IPS DF 19.7 (cell line): ENCODE results near the gene SOHLH2.

ENCODE experiments used
- DNase-seq: peaks from one replicate; pipeline ENCODE4 v3.0.0-alpha.2; 2013; ENCODE audit warnings: low read depth, low spot score

The SOHLH2 gene

DNA sequence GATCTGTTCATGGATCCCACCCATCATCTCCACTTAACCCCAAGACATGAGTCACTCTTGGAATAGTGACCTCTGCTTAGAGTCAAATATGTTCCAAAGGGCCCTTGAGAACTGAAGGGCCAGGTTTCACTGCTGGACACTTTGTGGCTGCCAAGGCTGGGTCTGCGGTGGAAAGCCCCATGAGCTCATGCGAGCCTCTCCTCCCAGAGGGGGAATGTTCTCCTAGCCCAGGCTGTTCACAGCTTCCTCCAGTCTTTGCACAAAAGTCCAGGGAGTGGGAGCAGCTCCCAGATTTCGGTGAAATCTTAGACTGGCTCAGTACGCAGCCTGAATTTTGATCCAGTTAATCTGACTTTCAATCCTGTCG is 82.4 kb downstream of the SOHLH2 start:
- no peak for DNase-seq

GRCh38 chr13:36131222-36131930 is 83.0 kb downstream of the SOHLH2 start, which contains the start of gene DCLK1:
TSS of gene DCLK1 (minus strand) at chr13:36131382.
- DNase-seq, result no peak

DNA sequence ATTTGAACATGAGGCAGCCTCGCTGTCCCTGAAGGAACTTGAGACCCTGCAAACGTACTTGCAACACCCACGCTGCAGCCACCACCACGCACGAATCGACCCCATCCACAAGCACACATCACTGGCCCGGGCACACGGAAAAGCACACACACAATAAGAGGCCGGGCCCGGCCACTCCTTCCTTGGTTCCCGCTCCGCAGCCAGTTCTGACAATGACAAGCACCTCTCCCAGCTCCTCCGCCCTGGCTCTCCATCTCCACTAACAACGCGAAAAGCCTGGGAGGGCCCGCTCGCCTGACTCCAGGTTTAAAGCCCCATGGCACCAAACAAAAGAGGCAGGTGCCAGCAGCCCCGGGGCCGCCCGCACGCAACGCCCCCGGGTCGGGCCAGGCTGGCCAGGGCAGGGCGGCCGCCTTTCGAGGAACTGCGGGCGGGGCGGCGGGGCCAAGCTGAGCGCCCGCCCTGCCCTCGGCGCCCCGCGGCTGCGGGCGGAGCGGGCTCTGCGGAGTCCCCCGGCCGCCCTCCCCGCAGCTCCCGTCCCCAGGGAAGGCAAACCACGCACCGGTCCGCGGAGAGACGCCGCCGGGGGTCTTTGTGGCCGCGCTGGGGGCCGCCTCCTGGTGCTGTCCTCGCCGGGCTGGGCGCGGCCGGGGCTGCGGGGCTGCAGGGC is 83.7 kb downstream of the SOHLH2 start:
- DNase-seq, result no peak

GRCh38 chr13:36130193-36130551 is 84.2 kb downstream of the SOHLH2 start:
- DNase-seq, result no peak

DNA sequence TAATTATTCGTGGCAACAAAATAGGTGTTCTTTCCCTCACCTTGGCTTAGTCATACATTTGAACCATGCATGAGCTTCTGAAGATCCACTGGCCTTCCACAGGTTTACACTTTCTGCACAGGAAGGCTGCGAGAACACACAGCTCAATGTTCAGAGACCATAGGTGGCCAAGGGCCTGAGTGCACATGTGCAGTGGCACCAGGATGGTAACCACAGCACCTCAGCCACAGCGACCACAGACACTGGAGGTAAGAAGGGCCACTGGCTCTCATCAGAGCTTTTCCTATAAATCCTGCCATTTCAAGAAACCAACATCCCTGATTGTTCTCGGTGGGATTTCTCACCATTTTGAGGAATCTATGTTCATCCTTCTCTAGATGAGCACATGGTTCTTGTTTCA is 84.8 kb downstream of the SOHLH2 start:
- DNase-seq, result no peak

- DNase-seq, result no peak
Measured at GRCh38 chr13:36126491-36126890, 87.9 kb downstream of the SOHLH2 start.

DNA sequence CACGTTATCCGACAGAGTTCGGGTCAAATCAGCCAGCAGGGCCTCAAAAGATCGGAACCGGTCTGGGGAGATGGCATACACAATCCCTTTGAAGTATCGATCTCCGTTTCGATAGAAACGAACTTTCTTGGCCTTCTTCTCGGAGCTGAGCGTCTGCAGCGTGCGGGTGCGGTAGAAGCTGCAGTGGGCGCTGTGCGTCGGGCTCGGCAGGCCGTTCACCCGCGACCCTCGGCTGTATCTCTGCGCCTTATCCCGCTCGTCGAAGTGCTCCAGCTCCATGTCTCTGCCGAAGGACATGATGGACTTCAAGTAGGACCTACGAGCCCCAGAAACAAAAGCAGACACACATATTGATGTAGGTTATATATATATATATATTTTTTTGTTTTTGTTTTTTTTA is 88.5 kb downstream of the SOHLH2 start:
- DNase-seq, result no peak

GRCh38 chr13:36124236-36124822 is 90.0 kb downstream of the SOHLH2 start:
- no peak for DNase-seq
